Body of pancreas (tissue), 4 donors: Measurements from ENCODE around the gene ACACA.

Source experiments
- CTCF ChIP-seq, 7 experiments: fragments of 450-650 bp in 4 of 7; fragments of 200-600 bp in 3 of 7; sonication (generic) in 3 of 7; IDR thresholded peaks; one replicate each; pipeline ENCODE4 v1.5.1; 2016 to 2019; ENCODE audit warnings: antibody characterized with exemption in 7 of 7
- POLR2A ChIP-seq, 3 donors: fragments of 450-650 bp; IDR thresholded peaks; one replicate each; pipeline ENCODE4 v1.6.1; 2016; ENCODE audit warnings: antibody characterized with exemption in 3 of 3, mild to moderate bottlenecking in 2 of 3

DNA sequence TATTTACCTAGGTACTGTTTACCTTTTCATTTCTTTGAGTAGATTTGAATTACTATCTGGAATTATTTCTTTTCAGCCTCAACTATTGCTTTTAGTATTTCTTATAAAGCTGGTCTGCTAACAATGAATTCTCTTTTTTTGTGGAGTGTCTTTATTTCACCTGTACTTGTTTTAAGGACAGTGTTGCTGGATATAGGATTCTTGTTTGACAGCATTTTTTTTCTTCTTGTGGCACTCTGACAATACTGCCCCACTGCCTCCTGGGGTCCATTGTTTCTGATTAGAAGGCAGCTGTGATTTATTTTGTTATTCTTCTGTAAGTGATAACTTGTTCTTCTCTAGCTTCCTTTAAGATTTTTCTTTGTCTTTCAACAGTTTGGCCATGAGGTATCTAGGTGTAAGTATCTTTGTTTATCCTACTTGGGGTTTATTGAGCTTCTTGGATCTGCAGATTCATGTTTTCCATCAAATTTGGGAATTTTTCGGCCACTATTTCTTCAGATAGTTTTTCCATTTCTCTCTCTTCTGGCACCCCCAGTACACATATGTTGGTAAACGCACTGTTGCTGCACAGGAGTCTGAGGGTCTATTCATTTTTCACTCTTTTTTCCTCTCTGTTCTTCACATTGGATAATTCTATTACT, 327.4 kb downstream of the ACACA start:
- TF ChIP-seq CTCF (IDR thresholded peaks at IDR 0.05): no peak
- no peak for TF ChIP-seq POLR2A (IDR thresholded peaks at IDR 0.05)
